HTR-8/SVneo (cell line): ENCODE data around the gene MIA.
"Not testable (repeated sequence)": the region's sequence is repeated elsewhere in the genome, so short reads cannot be mapped to it uniquely, and the experiment has no call there.

Experiments
- DNase-seq: peaks from one replicate; pipeline ENCODE4 v3.0.0; 2011; ENCODE audit warnings: low spot score, mixed read lengths; ENCODE audit not compliant: insufficient read length
- FAIRE-seq: peaks from 2 replicates; lab custom pipeline; 2011; peaks lifted over from hg19 to GRCh38; lab: Jason Lieb, UNC

The MIA gene

GRCh38 chr19:40813182-40813581 is 37.9 kb downstream of the MIA start:
- FAIRE-seq = no peak
- no peak for DNase-seq

GRCh38 chr19:40815223-40815622 is 39.9 kb downstream of the MIA start:
- FAIRE-seq (no peak), DNase-seq (no peak)

- DNase-seq, FAIRE-seq: not testable (repeated sequence)
Measured at GRCh38 chr19:40818480-40819399, 43.4 kb downstream of the MIA start.

- FAIRE-seq, DNase-seq: not testable (repeated sequence)
Measured at GRCh38 chr19:40819479-40820234, 44.3 kb downstream of the MIA start.

- DNase-seq = no peak
- no peak for FAIRE-seq
Measured at GRCh38 chr19:40822161-40822560, 46.8 kb downstream of the MIA start.

GRCh38 chr19:40822704-40823553 is 47.6 kb downstream of the MIA start:
- DNase-seq, FAIRE-seq: not testable (repeated sequence)

- not testable (repeated sequence) for FAIRE-seq
Measured at GRCh38 chr19:40824916-40825315, 49.6 kb downstream of the MIA start.

GRCh38 chr19:40825460-40826095 is 50.3 kb downstream of the MIA start:
- not testable (repeated sequence) for DNase-seq
- peak; percentile 91 for FAIRE-seq

More at GRCh38 chr19:40824916-40825315, 49.6 kb downstream of the MIA start:
- DNase-seq = not testable (repeated sequence)

- not testable (repeated sequence) for FAIRE-seq
Measured at GRCh38 chr19:40826312-40826698, 51.0 kb downstream of the MIA start.

GRCh38 chr19:40826699-40827385 is 51.5 kb downstream of the MIA start:
- not testable (repeated sequence) for DNase-seq
- peak; percentile 98 for FAIRE-seq

More at GRCh38 chr19:40826312-40826698, 51.0 kb downstream of the MIA start:
- DNase-seq = not testable (repeated sequence)
